Endothelial cell of hepatic sinusoid (primary cell): ENCODE results near the gene TUBG1.

Experiments used
- in situ Hi-C: cut with HindIII; loops from 2 replicates; pipeline ENCODE4 v1.10.0; 2017; ENCODE audit warnings: low sequenced_read_pairs

TUBG1 gene

GRCh38 chr17:42578282-42578869 lies 31.1 kb upstream of the TUBG1 start:
- in situ Hi-C loops = loop anchor here (10.0 kb wide), 1 partner anchor 106 kb away; the partner anchor contains the start of genes CCR10 and CNTNAP1

DNA sequence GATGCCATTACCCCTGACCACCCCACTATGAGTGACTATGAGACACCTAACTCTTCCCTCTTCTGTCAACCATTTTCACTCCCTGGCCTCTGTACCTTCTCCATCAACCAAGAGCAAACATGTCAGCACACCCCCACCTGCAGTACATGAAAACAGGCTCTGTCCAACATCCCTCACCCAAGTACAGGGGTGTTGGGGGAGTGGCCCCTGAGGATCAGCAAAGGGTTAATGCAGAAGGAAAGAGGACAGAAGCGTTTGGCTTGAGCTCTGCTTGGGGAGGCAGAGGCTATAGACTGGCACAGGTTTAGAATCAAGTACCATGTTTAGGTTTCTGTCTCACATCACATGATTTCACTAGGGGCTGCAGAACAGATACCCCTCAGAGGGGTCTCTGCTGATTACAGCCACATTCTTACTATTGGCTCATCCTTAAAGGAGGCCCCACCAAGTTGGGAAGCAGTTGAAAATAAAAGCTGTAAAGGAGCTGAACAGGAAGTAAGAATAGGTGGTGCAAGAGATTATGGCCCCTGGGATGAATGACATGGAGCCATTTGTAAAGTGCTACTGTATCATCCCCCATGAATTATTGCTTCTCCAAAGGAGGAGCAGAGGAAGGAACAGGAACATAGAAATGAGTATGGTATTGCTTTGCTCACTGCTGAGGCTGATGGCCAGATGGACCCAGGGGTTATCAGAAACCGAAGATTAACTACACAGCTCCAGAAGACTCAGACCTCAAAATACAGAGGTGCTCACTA lies 29.5 kb upstream of the TUBG1 start:
- in situ Hi-C loops = loop anchor here (10.0 kb wide), 1 partner anchor 105 kb away; the partner anchor contains the start of genes CCR10 and CNTNAP1

DNA sequence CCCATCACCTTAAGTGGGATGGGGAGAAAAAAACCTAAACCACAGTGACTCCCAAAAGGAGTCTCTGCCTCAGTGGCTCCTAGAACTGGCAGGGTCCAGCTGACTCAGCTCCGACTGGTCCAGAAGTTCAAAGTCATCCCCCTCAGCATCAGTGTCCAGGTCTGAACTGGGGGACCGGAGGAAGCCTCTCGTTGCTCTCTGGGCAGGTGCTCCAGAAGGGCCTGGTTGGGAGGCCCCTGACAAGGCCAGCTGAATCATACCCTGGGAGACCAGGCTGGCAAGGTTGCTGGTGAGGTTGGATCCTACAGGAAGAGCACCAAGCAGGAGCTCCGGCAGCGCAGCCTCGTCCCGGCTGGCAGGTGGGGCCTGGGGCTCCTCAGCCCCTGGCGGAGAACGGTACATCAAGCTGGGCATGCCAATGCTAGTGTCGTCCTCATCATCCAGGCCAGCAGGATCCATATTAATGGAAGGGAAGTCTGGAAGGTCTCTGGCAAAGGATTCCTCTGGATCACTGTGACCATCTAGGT lies 27.7 kb upstream of the TUBG1 start:
- in situ Hi-C loops = no loop called here

DNA sequence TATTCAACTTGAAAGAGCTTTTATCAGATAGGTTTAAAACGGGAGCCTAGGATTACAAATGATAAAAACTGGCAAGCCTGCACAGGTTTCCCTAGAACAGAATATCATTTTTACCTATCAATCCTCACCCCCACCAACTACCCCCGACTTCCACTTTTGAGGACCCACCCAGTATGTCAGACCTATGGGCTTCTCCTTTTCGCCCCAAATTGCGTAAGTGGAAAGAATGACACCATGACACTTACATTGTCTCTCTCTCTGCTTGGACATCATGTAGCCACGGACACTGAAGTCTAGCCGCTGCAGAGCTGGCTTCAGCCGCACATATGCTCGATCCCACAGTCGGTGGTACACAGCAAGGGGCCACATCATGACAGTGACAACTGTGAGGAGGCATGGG lies 24.6 kb upstream of the TUBG1 start:
- in situ Hi-C loops = no loop called here

DNA sequence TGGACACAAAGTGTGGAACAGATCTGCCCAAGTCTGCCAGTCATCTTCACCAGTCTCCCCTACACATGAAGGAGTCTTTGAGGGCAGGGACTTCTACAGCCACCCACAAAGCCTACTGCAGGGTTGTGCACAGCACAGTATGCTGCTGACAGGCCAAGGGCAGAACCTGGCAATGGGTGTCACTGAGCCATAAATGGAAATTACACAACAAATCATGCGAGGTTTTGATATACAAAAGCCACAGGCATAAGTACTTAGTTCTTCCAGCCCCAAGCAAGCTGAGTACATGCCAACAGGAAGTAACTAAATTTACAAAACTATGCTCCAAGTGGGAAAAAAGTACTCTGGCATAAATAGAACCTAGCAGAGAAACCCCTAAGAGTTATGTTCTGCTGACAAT lies 24.1 kb upstream of the TUBG1 start:
- in situ Hi-C loops = no loop called here

- in situ Hi-C loops = no loop called here
Measured at GRCh38 chr17:42586514-42587230, 22.8 kb upstream of the TUBG1 start.

GRCh38 chr17:42590886-42591285 lies 18.6 kb upstream of the TUBG1 start:
- in situ Hi-C loops = no loop called here

DNA sequence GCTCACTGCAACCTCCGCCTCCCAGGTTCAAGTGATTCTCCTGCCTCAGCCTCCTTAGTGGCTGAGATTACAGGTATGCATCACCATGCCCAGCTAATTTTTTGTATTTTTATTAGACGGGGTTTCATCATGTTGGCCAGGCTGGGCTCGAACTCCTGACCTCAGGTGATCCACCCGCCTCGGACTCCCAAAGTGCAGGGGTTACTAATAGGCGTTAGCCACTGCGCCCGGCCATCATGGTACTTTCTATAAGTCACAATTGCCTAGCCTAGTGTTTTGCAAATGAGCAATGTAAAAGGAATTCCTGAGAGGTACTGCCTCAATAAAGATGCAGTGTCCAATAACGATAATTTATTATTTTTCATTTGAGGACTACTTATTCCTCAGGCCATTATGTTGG lies 18.1 kb upstream of the TUBG1 start:
- in situ Hi-C loops = no loop called here

DNA sequence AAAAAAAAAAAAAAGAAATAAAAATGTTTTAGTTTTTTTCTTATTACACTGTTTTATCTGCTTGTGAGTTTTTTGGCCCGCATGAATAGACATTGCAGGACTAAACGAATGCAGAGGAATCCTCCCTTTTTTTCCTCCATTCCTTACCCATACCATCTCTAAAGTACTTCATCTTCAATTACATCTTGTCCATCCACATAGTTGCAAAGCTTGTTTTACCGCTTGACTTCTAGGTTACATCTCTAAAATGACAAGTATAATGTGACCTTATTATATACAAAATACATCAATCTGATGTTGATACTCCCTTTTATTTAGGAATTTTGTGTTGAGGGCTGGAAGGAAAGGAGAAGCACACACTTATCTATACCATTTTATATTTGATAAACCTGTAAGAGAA lies 13.1 kb upstream of the TUBG1 start:
- in situ Hi-C loops = no loop called here

- in situ Hi-C loops = no loop called here
Measured at GRCh38 chr17:42598905-42599304, 10.6 kb upstream of the TUBG1 start.

DNA sequence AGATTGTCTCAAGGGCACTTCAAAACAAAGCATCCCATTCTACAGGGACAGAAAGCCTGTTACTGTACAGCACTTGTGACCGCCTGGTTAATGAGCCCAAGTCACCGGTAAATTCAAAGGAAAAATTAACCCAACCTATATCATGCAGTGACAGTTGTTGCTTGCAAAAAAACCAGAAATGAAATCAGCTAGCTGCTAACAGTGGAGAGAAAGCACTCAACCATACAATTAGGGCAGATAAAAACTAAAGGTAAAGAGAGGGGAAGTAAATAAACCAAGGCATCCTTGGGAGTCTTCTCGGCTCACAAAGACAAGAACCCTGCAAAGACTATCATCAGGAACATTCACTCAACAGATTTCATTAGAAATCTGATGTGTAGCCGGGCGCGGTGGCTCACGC lies 6.2 kb upstream of the TUBG1 start:
- in situ Hi-C loops = loop anchor here (25.0 kb wide), 1 partner anchor 334 kb away; no protein-coding TSS in a partner anchor

DNA sequence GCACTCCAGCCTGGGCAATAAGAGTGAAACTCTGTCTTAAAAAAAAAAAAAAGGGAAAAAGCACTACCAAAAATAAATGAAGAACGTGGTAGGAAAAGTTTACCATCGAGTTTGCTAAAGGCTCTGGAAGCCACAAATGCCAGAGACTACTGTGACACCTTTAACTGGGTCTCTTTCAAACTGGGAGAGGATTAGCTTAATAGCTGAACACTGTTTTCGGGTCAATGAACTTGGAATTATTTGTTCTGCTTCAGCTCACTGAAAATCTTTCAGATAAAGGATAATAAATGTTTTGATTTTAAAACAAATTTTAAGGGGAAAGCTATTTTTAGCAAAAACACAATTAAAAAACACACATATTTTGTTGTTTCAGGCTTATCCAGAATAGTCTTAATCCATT lies 1.7 kb upstream of the TUBG1 start:
- in situ Hi-C loops = loop anchor here (5.0 to 25.0 kb wide), 2 partner anchors 55 to 330 kb away; no protein-coding TSS in a partner anchor

GRCh38 chr17:42608305-42609181 lies 940 bp upstream of the TUBG1 start:
- in situ Hi-C loops = loop anchor here (5.0 to 25.0 kb wide), 2 partner anchors 54 to 329 kb away; no protein-coding TSS in a partner anchor

DNA sequence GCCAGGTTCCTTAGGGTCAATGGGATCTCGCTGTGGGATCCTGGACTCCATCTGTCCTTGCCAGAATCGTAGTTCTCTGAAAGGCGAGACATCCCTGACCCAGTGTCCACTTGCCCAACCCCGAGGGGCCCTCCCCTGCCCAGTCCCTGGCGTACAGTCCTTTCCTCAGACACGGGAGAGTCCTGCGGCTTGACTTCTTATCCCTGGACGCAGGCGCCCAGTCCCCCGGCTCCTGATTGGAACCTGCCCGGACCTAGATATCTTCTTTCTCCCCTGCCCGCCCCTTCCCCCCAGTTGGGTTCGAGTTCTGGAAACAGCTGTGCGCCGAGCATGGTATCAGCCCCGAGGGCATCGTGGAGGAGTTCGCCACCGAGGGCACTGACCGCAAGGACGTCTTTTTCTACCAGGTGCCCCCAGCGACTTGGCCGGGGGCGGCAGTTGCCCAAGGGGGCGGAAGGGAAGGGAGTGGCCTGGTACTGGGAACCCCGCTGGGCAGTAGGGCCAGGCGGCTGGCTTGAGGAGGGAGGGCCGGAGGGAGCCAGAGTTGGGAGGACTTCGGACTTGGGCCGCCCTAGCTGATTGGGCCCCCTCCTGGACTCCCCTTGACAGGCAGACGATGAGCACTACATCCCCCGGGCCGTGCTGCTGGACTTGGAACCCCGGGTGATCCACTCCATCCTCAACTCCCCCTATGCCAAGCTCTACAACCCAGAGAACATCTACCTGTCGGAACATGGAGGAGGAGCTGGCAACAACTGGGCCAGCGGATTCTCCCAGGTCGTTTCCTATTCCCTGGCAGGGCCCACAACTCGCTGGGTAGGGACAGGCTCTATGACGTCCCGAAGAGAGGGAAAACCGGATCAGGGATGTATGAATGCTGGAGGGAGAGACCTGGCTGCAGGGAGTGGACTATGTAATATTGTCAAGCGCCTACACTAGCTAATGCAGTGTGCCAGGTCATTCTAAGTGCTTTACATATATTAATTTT lies 625 bp downstream of the TUBG1 start:
- in situ Hi-C loops = loop anchor here (5.0 to 25.0 kb wide), 2 partner anchors 52 to 327 kb away; no protein-coding TSS in a partner anchor

GRCh38 chr17:42612013-42612412 lies 2.5 kb downstream of the TUBG1 start:
- in situ Hi-C loops = loop anchor here (25.0 kb wide), 1 partner anchor 325 kb away; no protein-coding TSS in a partner anchor

GRCh38 chr17:42613699-42614295 lies 4.3 kb downstream of the TUBG1 start:
- in situ Hi-C loops = loop anchor here (25.0 kb wide), 1 partner anchor 324 kb away; no protein-coding TSS in a partner anchor

GRCh38 chr17:42617956-42618431 lies 8.5 kb downstream of the TUBG1 start:
- in situ Hi-C loops = loop anchor here (25.0 kb wide), 1 partner anchor 319 kb away; no protein-coding TSS in a partner anchor

- in situ Hi-C loops = loop anchor here (25.0 kb wide), 1 partner anchor 319 kb away; no protein-coding TSS in a partner anchor
Measured at GRCh38 chr17:42618442-42619150, 9.1 kb downstream of the TUBG1 start.
